ENCODE data around the gene FBXL19.

The FBXL19 gene

DNA sequence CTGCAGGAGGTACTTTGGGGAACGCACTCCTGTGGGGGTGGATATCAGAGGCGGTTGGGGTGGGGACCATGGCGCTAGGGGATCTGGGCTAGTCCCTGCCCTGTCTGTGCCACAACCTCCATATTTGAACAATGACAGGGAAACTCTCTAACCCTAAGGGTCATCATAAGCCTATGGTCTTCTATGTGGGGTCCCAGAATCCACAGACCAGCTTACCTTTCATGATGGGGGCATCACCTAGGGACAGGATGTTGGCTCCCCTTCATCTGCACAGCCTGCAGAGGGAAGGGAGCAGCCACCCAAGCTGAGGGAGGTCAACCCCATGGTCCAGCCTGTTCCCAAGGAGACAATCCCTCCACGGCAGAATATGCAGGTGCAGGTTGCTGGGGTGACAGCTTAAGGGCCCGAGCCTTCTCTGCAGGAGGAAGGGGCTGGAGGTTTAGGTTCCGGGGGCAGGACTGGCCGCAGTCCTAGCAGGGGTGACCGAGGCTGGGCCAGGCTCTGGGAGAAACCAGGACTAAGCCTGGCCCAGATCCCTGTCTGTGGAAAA lies 27.2 kb downstream of the FBXL19 start:
- Histone ChIP-seq H3K4me1 (ENCODE audit: control insufficient read depth, insufficient read depth, low read length) (peaks cover 2% of the 10 kb centered on the region; the same call in 1 of the 2 replicates), H3K9me3 (ENCODE audit: control insufficient read depth, insufficient read depth, low read depth, low read length) (no peaks in the 10 kb centered on the region), H3K36me3 (ENCODE audit: control insufficient read depth in 2 of 2, insufficient read depth in 1 of 2, low read length in 2 of 2) (peaks cover 2 to 15% of the 10 kb centered on the region in 2 experiments; a peak in 2 of 3 replicates), H3K27ac (ENCODE audit: extremely low read depth, low read depth, low read length) (no peak overlapping the region), H3K4me3 (ENCODE audit: low read depth, low read length) (no peak overlapping the region)
- no peak for TF ChIP-seq ZNF114 (tag by site-specific recombination; IDR thresholded peaks at IDR 0.05)
- TF ChIP-seq GLI2 (tag by site-specific recombination; IDR thresholded peaks at IDR 0.05; ENCODE audit: borderline replicate concordance, low read depth) = no peak
- no peak for TF ChIP-seq SP7 (tag by site-specific recombination; IDR thresholded peaks at IDR 0.05)
- no peak for TF ChIP-seq ZNF169 (tag by site-specific recombination; IDR thresholded peaks at IDR 0.05)
- TF ChIP-seq ZSCAN5A (tag by site-specific recombination; IDR thresholded peaks at IDR 0.05) = no peak
- TF ChIP-seq ZSCAN23 (tag by site-specific recombination; IDR thresholded peaks at IDR 0.05) = no peak
- TF ChIP-seq ZNF335 (tag by site-specific recombination; conservative IDR thresholded peaks at IDR 0.05) = no peak
- TF ChIP-seq KLF1 (tag by site-specific recombination; IDR thresholded peaks at IDR 0.05) = no peak
- TF ChIP-seq ZBTB8A (tag by site-specific recombination; IDR thresholded peaks at IDR 0.05) = no peak
- TF ChIP-seq ZNF140 (tag by site-specific recombination; IDR thresholded peaks at IDR 0.05) = no peak
- TF ChIP-seq ZFP37 (tag by site-specific recombination; IDR thresholded peaks at IDR 0.05) = no peak
- no peak for TF ChIP-seq ZNF677 (tag by site-specific recombination; IDR thresholded peaks at IDR 0.05)
- no peak for TF ChIP-seq ZBTB44 (tag by site-specific recombination; IDR thresholded peaks at IDR 0.05)
- TF ChIP-seq ZNF266 (tag by site-specific recombination; IDR thresholded peaks at IDR 0.05; ENCODE audit: low read depth) = no peak
- no peak for TF ChIP-seq ZBTB21 (tag by site-specific recombination; IDR thresholded peaks at IDR 0.05)
- TF ChIP-seq, protein P1, sequence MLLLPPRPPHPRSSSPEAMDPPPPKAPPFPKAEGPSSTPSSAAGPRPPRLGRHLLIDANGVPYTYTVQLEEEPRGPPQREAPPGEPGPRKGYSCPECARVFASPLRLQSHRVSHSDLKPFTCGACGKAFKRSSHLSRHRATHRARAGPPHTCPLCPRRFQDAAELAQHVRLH (tag by site-specific recombination; IDR thresholded peaks at IDR 0.05) = no peak
- no peak for TF ChIP-seq AEBP2 (tag by site-specific recombination; IDR thresholded peaks at IDR 0.05; ENCODE audit: borderline replicate concordance)
- no peak for TF ChIP-seq ZFP3 (tag by site-specific recombination; IDR thresholded peaks at IDR 0.05; ENCODE audit: low read depth)
- CTCF ChIA-PET = interaction anchor here (0.9 to 1.5 kb wide), 3 partner anchors 9 to 34 kb away, joined by 3 to 6 read pairs (median 6); no protein-coding TSS in a partner anchor
- POLR2A ChIA-PET = interaction anchor here (0.6 to 1.3 kb wide), 3 partner anchors 10 to 34 kb away, joined by 3 read pairs; partner anchors contain the start of gene HSD3B7

DNA sequence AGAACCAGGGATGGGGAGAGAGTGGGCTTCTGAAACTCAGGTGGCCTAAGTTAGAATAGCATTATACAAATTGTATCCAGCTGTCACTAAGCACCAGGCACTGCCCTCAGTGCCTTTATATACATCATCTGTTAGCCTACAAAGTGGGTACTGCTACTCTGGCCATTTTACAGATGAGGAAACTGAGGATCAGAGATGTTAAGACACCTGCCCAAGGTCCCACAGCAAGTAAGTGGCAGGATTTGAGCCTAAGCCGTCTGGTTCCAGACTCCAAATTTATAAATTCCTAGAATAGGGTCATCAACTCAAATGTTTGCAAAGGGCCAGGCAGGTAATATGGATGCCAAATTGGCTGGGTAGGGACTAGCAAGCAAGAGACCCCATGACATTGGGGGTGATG lies 27.8 kb downstream of the FBXL19 start:
- Histone ChIP-seq H3K4me3 (ENCODE audit: low read depth, low read length) (no peak overlapping the region), H3K4me1 (ENCODE audit: control insufficient read depth, insufficient read depth, low read length) (peaks cover 2% of the 10 kb centered on the region; the same call in 1 of the 2 replicates), H3K9me3 (ENCODE audit: control insufficient read depth, insufficient read depth, low read depth, low read length) (no peaks in the 10 kb centered on the region), H3K27ac (ENCODE audit: extremely low read depth, low read depth, low read length) (no peak overlapping the region), H3K36me3 (ENCODE audit: control insufficient read depth in 2 of 2, insufficient read depth in 1 of 2, low read length in 2 of 2) (peaks cover 0 to 15% of the 10 kb centered on the region in 2 experiments; a peak in 2 of 3 replicates)
- ChIA-PET POLR2A (interaction anchor here (1.3 kb wide), 1 partner anchor 34 kb away, joined by 3 read pairs; the partner anchor contains the start of gene HSD3B7), CTCF (interaction anchor here (0.7 to 5.3 kb wide), 5 partner anchors 9 to 640 kb away, joined by 3 to 74 read pairs (median 5); no protein-coding TSS in a partner anchor)
- TF ChIP-seq ZNF768 (tag by site-specific recombination; IDR thresholded peaks at IDR 0.05) = peak; percentile 97; the same call in 1 of the 2 replicates
- no peak for TF ChIP-seq ZNF596 (tag by site-specific recombination; IDR thresholded peaks at IDR 0.05)
- TF ChIP-seq, protein P1 (tag by site-specific recombination; IDR thresholded peaks at IDR 0.05) = 0 out of 2 replicates have a peak, but pooled peaks have one; percentile 76
- no peak for TF ChIP-seq GLIS2 (tag by site-specific recombination; IDR thresholded peaks at IDR 0.05)
